Measurements from ENCODE around the gene SMYD3. TPM values are rescaled to one million over a fixed set of nuclear protein-coding genes. Genes with fewer than 3 reads are reported as not detected.

Gene SMYD3
- total RNA-seq, 1 donor = 171 TPM

DNA sequence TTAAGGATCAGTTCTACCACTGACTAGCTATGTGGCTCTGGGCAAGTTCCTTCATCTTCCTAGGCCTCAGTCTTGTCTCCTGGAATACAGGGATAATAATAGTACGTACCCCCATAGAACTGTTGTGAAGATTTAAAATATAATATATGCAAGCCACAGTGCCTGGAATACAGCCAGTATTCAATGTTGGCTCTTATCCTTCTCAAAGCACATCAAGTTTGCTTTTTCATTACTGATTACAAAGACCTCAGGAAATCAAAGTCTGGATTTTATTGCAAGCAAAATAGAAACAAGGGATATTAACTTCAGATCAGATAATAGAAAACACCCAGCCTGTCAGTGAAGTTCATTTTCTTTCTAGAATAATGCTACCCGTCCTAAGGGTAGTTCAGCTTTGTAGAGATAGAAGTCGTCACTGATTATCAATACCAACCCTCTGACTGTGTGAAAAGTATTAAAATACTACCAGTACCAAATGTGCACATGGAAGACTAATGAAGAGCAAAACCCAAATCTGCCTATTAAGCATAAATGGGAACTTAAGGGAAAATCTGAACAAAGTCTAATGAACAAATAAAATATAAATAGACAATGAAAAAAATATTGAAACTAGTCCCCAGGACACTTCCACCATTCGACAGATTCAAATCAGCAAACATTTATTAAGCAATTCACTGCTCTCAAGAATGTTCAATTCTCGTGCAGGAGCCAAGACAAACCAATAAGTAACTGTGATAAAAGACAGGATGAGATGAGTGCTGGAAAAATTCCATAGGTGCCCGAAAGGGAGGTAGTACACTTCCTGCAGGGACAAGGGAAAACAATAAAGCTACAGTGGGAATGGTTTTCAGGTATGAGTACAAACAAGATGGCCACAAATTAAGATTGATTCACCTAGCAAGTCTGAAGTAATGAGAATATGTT is 206.2 kb downstream of the SMYD3 start:
- no peak overlapping the region for H2AFZ ChIP-seq (ENCODE audit: low read length)
- H3K9me3 ChIP-seq (ENCODE audit: low read depth, low read length) = no peaks in the 10 kb centered on the region
- H3K27me3 ChIP-seq (ENCODE audit: insufficient read depth, low read length) = no peaks in the 10 kb centered on the region
- H3K36me3 ChIP-seq (ENCODE audit: insufficient read depth, low read length) = no peaks in the 10 kb centered on the region
- H3K79me2 ChIP-seq (ENCODE audit: insufficient read depth, low read length) = no peaks in the 10 kb centered on the region
- H3K4me1 ChIP-seq (ENCODE audit: insufficient read depth, low read length) = peaks cover 33% of the 10 kb centered on the region
- no peak overlapping the region for H3K27ac ChIP-seq (ENCODE audit: low read depth, low read length)
- H4K20me1 ChIP-seq (ENCODE audit: insufficient read depth, low read length) = no peaks in the 10 kb centered on the region
- no peak overlapping the region for H3K4me2 ChIP-seq (ENCODE audit: insufficient read depth, low read length)
- DNase-seq (ENCODE audit: insufficient read length, low spot score, missing footprints) = no peak
- TF ChIP-seq, protein P1, sequence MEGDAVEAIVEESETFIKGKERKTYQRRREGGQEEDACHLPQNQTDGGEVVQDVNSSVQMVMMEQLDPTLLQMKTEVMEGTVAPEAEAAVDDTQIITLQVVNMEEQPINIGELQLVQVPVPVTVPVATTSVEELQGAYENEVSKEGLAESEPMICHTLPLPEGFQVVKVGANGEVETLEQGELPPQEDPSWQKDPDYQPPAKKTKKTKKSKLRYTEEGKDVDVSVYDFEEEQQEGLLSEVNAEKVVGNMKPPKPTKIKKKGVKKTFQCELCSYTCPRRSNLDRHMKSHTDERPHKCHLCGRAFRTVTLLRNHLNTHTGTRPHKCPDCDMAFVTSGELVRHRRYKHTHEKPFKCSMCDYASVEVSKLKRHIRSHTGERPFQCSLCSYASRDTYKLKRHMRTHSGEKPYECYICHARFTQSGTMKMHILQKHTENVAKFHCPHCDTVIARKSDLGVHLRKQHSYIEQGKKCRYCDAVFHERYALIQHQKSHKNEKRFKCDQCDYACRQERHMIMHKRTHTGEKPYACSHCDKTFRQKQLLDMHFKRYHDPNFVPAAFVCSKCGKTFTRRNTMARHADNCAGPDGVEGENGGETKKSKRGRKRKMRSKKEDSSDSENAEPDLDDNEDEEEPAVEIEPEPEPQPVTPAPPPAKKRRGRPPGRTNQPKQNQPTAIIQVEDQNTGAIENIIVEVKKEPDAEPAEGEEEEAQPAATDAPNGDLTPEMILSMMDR (IDR thresholded peaks at IDR 0.05; ENCODE audit: extremely low read depth, low read depth, low read length) = no peak
- no peak overlapping the region for H3K4me3 ChIP-seq (ENCODE audit: insufficient read depth, low read length)

DNA sequence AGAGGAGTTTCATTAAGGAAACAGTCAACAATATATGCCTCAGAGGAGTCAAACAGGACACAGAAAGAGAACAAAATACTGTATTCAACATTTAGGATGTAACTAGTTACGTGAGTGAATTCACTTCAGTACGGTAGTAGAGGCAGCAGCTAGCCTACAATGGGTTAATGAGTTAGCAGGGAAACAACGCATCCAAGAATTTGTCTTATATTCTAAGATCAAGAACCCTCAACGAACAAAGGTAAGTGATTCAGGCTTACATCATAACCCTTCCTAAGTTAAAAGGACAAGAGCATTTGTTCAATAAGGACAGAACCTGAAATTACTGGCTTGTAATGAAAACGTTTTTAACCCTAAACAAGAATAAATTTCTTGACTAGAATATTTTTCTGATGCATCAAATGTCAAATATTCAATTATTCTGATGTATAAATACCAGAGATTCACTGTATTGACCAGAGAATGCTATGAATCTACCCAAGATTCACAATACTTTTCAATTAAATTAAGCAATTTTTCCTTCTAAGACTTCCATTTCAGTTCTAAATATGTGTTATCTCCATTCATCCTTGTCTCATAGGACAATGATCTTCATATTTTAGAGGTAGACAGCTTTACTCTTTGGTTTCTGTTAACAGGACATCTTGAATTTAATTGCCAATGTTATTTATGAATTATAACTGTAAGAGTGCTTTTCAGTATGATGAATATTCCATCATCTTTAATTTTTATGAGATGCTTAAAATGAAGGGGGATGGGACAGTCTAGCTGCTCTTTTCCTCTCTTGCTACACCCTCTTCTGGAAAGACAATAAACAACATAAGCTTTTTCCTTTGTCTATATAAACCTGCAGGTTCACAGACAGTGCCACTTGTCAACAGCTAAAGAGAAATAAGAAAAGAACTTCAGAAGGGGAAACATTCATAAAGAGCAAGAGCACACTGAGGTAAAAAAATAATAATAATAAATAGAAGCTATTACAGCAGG is 209.5 kb downstream of the SMYD3 start:
- no peaks in the 10 kb centered on the region for H3K36me3 ChIP-seq (ENCODE audit: insufficient read depth, low read length)
- no peaks in the 10 kb centered on the region for H4K20me1 ChIP-seq (ENCODE audit: insufficient read depth, low read length)
- H3K4me2 ChIP-seq (ENCODE audit: insufficient read depth, low read length) = peak overlapping the region; percentile 54
- H3K79me2 ChIP-seq (ENCODE audit: insufficient read depth, low read length) = no peaks in the 10 kb centered on the region
- H3K4me1 ChIP-seq (ENCODE audit: insufficient read depth, low read length) = peaks cover 25% of the 10 kb centered on the region
- H2AFZ ChIP-seq (ENCODE audit: low read length) = no peak overlapping the region
- TF ChIP-seq, protein P1 (IDR thresholded peaks at IDR 0.05; ENCODE audit: extremely low read depth, low read depth, low read length) = no peak
- no peak for DNase-seq (ENCODE audit: insufficient read length, low spot score, missing footprints)
- no peaks in the 10 kb centered on the region for H3K9me3 ChIP-seq (ENCODE audit: low read depth, low read length)
- H3K27me3 ChIP-seq (ENCODE audit: insufficient read depth, low read length) = no peaks in the 10 kb centered on the region
- H3K4me3 ChIP-seq (ENCODE audit: insufficient read depth, low read length) = no peak overlapping the region
- peak overlapping the region; percentile 48 for H3K27ac ChIP-seq (ENCODE audit: low read depth, low read length)

DNA sequence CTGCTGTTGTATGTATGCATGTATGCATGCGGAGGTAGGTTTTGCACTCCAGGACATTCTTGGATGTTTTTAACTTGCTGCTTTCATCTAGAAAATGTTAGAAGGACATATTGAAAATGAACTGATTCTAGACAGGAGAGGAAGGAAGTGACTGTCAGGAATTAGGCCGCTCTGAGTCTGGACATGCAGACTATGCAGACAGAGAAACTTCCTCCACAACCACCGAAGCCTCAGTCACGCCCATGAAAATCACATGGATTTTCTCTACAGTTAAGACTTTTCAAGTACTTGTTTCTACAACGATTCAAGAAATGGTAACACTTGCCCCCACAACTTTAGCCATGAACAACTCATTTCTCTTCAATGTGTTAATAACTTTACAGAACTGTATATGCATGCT is 211.1 kb downstream of the SMYD3 start:
- H3K4me1 ChIP-seq (ENCODE audit: insufficient read depth, low read length) = peaks cover 11% of the 10 kb centered on the region
- no peaks in the 10 kb centered on the region for H3K79me2 ChIP-seq (ENCODE audit: insufficient read depth, low read length)
- TF ChIP-seq, protein P1 (IDR thresholded peaks at IDR 0.05; ENCODE audit: extremely low read depth, low read depth, low read length) = no peak
- no peaks in the 10 kb centered on the region for H3K36me3 ChIP-seq (ENCODE audit: insufficient read depth, low read length)
- H2AFZ ChIP-seq (ENCODE audit: low read length) = no peak overlapping the region
- no peak for DNase-seq (ENCODE audit: insufficient read length, low spot score, missing footprints)
- no peak overlapping the region for H3K4me3 ChIP-seq (ENCODE audit: insufficient read depth, low read length)
- H4K20me1 ChIP-seq (ENCODE audit: insufficient read depth, low read length) = no peaks in the 10 kb centered on the region
- no peak overlapping the region for H3K4me2 ChIP-seq (ENCODE audit: insufficient read depth, low read length)
- H3K9me3 ChIP-seq (ENCODE audit: low read depth, low read length) = no peaks in the 10 kb centered on the region
- no peak overlapping the region for H3K27ac ChIP-seq (ENCODE audit: low read depth, low read length)
- no peaks in the 10 kb centered on the region for H3K27me3 ChIP-seq (ENCODE audit: insufficient read depth, low read length)
